Tibial artery (tissue), 4 donors: ENCODE measurements around the gene GSG1L.

Experiments
- DNase-seq, 2 donors: peaks; one replicate each; pipeline ENCODE4 v3.0.0-alpha.2; 2019
- H3K27ac ChIP-seq, 2 donors: fragments of 200-600 bp; sonication (generic) in 1 of 2; 1 replicate in 1 of 2; 2 replicates in 1 of 2; pipeline ENCODE4 v1.5.1; 2018 to 2019; ENCODE audit warnings: mild to moderate bottlenecking in 1 of 2
- H3K27me3 ChIP-seq, 2 donors: fragments of 200-600 bp; sonication (generic) in 1 of 2; one replicate each; pipeline versions ENCODE4 v1.5.1 to v1.6.0; 2016 to 2019
- H3K36me3 ChIP-seq, 3 donors: fragments of 200-600 bp; sonication (generic) in 2 of 3; one replicate each; pipeline ENCODE4 v1.5.1; 2016 to 2019; ENCODE audit warnings: mild to moderate bottlenecking in 2 of 3
- H3K4me1 ChIP-seq, 4 donors: fragments of 200-600 bp; sonication (generic) in 2 of 4; 1 replicate in 3 of 4; 2 replicates in 1 of 4; pipeline ENCODE4 v1.5.1; 2016 to 2019
- H3K4me3 ChIP-seq, 2 donors: fragments of 200-600 bp; sonication (generic) in 1 of 2; 1 replicate in 1 of 2; 2 replicates in 1 of 2; pipeline ENCODE4 v1.5.1; 2018 to 2019; ENCODE audit warnings: mild to moderate bottlenecking in 2 of 2
- H3K9me3 ChIP-seq, 3 donors: fragments of 200-600 bp; sonication (generic) in 1 of 3; one replicate each; pipeline ENCODE4 v1.5.1; 2016 to 2019
- CTCF ChIP-seq, 2 experiments: fragments of 200-600 bp in 1 of 2; fragments of 450-650 bp in 1 of 2; IDR thresholded peaks; one replicate each; pipeline ENCODE4 v1.5.1; 2017 to 2019; ENCODE audit warnings: antibody characterized with exemption in 2 of 2, mild to moderate bottlenecking in 1 of 2, moderate library complexity in 1 of 2
- intact Hi-C: fragments of 100-400 bp; cut with DNase I; formaldehyde crosslinking; loops from one replicate; pipeline ENCODE4 v1.15.0; 2023; ENCODE audit warnings: low total_unique reads

GSG1L gene

DNA sequence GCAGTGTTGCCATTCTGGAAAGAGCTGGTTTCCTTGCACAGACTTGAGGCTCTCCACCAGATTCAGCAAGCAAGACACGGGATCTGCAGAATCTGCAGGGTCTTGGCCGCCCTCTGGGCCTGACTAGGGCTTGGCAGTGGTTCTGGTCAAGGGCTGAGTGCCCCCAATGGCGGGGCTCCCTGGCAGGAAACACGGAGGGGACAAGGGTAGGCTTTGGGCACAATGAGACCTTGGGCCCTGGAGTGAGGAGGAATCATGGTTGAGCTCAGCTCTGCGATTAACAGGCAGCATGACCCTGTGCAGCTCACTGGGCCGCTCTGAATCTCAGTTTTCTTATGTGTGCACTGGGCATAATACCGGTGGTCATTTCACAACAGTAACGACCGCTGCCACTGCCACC lies 249.9 kb downstream of the GSG1L start:
- intact Hi-C loops: no loop called here
- H3K36me3 ChIP-seq: no peaks in the 10 kb centered on the region
- TF ChIP-seq CTCF (IDR thresholded peaks at IDR 0.05): no peak
- H3K9me3 ChIP-seq: peaks cover 0 to 9% (median 0%) of the 10 kb centered on the region in 3 donors
- H3K4me3 ChIP-seq: no peak overlapping the region
- no peaks in the 10 kb centered on the region for H3K27me3 ChIP-seq
- H3K4me1 ChIP-seq: no peaks in the 10 kb centered on the region
- H3K27ac ChIP-seq: no peak overlapping the region
- peak; percentile 3 to 40 for DNase-seq

DNA sequence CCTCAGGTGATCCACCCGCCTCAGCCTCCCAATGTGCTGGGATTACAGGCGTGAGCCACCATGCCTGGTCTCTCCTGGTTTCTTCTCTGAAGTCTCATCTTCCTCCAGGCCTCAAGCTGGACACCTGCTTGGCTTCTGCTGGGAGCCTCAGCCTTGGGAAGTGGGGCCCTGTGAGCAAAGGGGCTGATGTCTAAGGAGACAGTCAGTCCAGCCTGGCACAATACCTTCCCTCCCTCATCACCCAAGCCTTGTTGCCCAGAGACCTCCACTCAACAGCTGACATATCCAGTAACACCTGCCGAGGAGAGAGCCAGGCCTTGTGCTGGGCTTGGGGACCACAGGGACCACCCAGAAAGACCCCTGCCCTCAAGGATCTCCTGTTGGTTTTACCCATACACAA lies 251.6 kb downstream of the GSG1L start:
- no peak overlapping the region for H3K4me3 ChIP-seq
- peak; percentile 4 to 34 for DNase-seq
- intact Hi-C loops: no loop called here
- H3K36me3 ChIP-seq: no peaks in the 10 kb centered on the region
- H3K9me3 ChIP-seq: peaks cover 0 to 9% (median 0%) of the 10 kb centered on the region in 3 donors
- no peak for TF ChIP-seq CTCF (IDR thresholded peaks at IDR 0.05)
- no peak overlapping the region for H3K27ac ChIP-seq
- H3K4me1 ChIP-seq: no peaks in the 10 kb centered on the region
- H3K27me3 ChIP-seq: no peaks in the 10 kb centered on the region

- H3K27ac ChIP-seq: no peak overlapping the region
- DNase-seq: no peak
- H3K9me3 ChIP-seq: peaks cover 0 to 9% (median 0%) of the 10 kb centered on the region in 3 donors
- TF ChIP-seq CTCF (IDR thresholded peaks at IDR 0.05): no peak
- H3K4me1 ChIP-seq: no peaks in the 10 kb centered on the region
- H3K4me3 ChIP-seq: no peak overlapping the region
- H3K27me3 ChIP-seq: peaks cover 0 to 7% of the 10 kb centered on the region in 2 donors
- H3K36me3 ChIP-seq: no peaks in the 10 kb centered on the region
- intact Hi-C loops: no loop called here
Observed at GRCh38 chr16:27806986-27807385, 256.5 kb downstream of the GSG1L start.

- H3K27me3 ChIP-seq: peaks cover 0 to 7% of the 10 kb centered on the region in 2 donors
- H3K36me3 ChIP-seq: no peaks in the 10 kb centered on the region
- TF ChIP-seq CTCF (IDR thresholded peaks at IDR 0.05): no peak
- H3K4me3 ChIP-seq: no peak overlapping the region
- intact Hi-C loops: no loop called here
- DNase-seq: no peak
- no peaks in the 10 kb centered on the region for H3K4me1 ChIP-seq
- H3K27ac ChIP-seq: no peak overlapping the region
- H3K9me3 ChIP-seq: peaks cover 0 to 9% (median 0%) of the 10 kb centered on the region in 3 donors
Observed at GRCh38 chr16:27806388-27806787, 257.1 kb downstream of the GSG1L start.

- Histone ChIP-seq H3K27ac (no peak overlapping the region), H3K27me3 (peaks cover 0 to 7% of the 10 kb centered on the region in 2 donors), H3K9me3 (peaks cover 0 to 9% (median 0%) of the 10 kb centered on the region in 3 donors), H3K4me3 (no peak overlapping the region), H3K4me1 (no peaks in the 10 kb centered on the region), H3K36me3 (no peaks in the 10 kb centered on the region)
- intact Hi-C loops: no loop called here
- no peak for DNase-seq
- no peak for TF ChIP-seq CTCF (IDR thresholded peaks at IDR 0.05)
Observed at GRCh38 chr16:27805828-27806351, 257.6 kb downstream of the GSG1L start.
